NCI-H2107 (cell line): Measurements from ENCODE around the gene FAM163B.

Source experiments
- DNase-seq: peaks from one replicate; lab custom pipeline; 2025; lab: John Stamatoyannopoulos, UW

Gene FAM163B

GRCh38 chr9:133545494-133546286 lies 63.5 kb downstream of the FAM163B start:
- DNase-seq = no peak

DNA sequence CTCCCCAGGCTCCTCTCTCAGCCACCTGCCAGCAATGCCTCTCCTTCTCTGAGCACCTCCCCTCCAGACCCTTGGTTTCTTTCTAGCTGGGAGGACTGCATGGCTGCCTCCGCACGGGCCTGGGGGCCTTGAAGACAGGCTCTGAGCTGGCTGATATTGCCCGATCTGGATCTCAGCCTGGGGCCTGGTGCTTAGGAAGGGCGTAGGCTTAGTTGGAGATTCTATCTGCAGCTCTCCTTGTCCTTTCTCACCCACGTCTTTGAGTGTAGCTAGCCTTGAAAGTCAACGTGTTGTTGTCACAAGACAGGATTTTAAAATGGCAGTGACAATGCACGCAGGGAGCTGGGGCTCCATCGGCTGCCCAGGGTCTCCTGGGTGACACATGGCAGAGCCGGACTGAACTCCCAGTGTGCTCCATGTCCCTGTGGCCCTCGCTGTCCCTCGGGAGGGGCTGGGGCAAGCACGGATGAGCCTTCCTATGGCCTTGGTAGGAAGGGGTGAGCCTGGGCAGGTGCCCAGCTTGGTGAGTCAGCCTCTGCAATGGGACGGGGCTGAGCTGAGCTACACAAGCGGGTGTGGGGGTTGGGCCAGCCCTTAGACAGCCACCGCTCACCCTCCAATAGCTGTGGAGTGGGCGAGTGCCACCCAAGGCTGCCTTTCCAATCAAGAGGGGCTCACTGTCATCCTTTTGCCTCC lies 65.3 kb downstream of the FAM163B start:
- DNase-seq = no peak

- no peak for DNase-seq
Observed at GRCh38 chr9:133542002-133542401, 67.2 kb downstream of the FAM163B start.

DNA sequence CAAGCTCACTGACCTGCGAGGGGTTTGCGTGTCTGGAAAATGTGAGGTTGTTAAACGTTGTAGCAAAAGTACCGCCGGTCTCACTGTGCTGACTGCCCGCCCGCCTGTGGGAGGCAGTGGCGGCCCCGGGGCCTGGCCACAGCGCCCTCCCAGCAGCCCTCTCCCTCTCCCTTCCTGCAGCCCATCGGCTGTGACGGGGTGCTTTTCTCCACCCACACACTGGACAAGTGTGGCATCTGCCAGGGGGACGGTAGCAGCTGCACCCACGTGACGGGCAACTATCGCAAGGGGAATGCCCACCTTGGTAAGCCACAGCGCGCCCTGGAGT lies 68.5 kb downstream of the FAM163B start:
- no peak for DNase-seq

DNA sequence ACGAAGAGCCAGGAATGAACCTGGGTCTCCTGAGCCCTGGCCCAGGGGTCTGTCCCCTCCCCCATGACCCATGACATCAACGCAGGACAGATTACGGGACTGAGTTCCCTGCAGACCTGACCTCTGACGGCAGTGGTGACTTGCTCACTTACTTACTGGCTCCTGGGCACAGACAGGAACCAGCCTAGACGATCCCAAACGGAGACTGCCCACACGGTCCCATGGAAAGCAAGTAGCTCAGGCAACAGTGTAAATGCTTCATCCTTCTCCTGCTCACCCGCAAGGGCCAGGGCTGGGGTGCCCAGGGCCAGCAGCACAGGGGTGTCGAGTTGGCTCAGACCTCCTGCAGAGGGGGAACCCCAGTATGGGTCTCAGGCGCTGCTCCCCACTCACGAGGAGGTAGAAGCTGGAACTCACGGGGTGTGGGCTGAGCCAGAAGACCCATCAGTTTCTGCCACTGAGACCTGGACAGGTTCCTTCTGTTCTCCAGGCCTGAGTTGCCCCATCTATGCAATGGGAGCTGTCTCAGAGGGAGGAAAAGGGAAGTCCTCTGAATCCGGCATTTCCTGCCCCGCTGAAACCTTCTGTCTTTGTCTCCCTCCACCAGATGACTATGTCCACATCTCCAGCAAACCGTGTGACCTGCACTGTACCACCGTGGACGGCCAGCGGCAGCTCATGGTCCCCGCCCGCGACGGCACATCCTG lies 69.0 kb downstream of the FAM163B start:
- DNase-seq = no peak

DNA sequence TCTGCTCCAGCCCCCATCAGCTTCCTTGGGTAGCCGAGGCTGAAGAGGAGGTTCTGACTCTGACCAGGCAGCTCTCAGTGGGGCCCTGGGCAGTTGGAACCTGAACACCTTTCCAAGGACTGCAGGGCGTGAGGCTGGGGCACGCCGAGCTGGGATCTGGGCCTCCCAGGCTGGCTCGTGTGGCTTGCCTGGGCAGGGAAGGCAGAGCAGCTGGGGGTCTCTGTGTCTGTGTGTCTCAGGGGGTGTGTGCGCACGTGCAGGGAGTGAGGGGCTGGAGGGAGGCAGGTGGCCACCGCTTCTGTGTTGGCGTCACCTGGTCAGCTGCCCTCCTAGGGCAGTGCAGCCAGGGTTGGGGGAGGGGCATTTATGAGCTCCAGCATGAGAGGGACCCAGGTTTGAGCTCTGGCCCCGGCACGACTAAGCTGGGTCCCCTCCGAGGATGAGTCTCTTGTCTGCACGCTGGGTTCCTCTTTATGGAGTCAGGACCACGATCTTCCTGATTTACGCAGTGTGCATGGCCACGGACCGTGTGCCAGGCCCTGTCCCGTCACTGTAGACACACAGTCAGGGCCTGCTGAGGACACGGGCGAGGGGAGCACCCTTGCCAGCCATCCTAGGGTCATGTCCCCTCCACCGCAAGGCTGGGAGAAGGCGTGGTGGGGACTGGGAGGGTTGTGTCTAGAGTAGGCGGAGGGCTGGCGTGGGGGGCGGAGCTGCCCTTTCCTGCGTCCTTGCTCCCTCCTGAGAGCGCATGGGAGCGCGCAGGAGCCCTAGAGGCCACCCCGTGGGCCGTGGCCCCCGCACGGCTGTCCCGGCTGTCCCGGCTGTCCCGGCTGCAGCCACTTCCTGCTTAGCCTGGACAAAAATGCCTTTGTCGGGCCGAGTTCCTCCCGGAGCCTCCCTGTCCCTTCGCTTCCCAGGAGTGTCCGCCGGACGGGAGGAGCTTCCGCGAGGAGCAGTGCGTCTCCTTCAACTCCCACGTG lies 70.0 kb downstream of the FAM163B start:
- no peak for DNase-seq

DNA sequence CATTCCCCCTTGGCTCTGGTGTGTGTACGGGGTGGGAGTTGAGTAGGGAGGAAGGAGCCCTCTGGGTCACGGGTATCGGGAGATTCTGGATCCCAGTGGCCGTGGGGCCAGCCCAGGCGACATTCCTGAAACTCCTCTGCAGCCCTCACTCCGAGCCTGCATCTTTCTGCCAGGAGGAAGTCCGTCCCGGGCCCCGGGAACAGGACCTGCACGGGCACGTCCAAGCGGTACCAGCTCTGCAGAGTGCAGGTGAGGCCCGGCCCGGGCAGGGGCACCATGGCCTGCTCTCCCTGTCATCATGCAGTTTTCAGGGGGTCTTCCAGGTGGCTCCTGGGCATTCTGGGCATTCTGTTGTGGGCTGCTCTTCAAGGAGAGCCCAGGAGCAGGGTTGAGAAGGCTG lies 71.0 kb downstream of the FAM163B start:
- no peak for DNase-seq

- DNase-seq = no peak
Observed at GRCh38 chr9:133537257-133537656, 71.9 kb downstream of the FAM163B start.

DNA sequence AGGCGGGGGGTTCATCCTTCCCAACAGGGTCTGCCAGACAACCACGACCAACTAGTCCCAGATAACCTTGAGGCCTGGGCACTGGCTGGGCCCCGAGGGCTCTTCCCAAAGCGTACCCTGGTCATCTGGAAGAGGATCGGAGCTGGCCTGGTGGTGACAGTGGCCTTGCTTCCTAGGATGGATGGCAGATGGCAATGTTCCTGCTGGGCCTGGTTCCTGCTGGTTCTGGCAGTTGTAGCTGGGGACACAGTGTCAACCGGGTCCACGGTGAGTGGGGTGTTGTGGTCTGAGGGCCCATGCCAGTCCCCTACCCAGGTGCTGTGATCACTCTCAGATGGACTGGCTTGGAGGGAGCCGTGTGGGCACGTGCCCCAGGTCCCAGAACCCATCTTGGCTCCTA lies 72.7 kb downstream of the FAM163B start:
- no peak for DNase-seq

- DNase-seq = no peak
Observed at GRCh38 chr9:133536080-133536479, 73.1 kb downstream of the FAM163B start.

DNA sequence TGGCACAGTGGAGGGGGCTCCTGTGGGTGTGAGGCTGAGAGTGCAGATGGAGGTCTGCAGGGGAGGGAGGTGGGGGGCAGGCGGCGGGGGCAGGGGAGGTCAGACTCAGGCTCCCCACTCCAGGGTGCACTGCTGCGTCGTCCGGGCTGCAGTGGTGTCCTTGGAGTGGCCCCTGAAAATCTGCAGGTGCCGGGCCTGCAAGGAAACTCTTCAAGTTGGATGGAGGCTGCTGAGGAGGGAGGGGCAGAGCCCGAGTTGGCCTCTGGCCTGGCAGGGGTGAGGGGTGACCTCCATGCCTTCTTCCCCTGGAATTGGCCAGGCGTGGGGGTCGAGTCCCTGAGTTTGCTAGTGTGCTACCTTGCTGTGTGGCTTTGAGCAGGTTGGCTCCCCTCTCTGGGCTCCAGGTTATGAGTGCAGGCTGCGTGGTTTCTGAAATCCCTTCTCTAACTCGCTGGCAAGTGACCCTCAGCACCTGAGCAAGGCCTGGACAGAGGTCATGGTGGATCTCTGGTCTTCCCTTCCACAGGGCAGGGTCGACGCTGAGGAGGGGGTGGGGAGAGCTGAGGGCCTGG lies 73.8 kb downstream of the FAM163B start:
- DNase-seq = no peak

- peak; percentile 42 for DNase-seq
Observed at GRCh38 chr9:133534346-133535291, 74.6 kb downstream of the FAM163B start, which contains the start of gene ADAMTSL2. TSS of gene ADAMTSL2 (plus strand) at chr9:133534704. CDS start at chr9:133536713, 2,009 bp downstream.

GRCh38 chr9:133533857-133534256 lies 75.3 kb downstream of the FAM163B start:
- DNase-seq = no peak

- DNase-seq = peak; percentile 56
Observed at GRCh38 chr9:133532937-133533668, 76.1 kb downstream of the FAM163B start.

DNA sequence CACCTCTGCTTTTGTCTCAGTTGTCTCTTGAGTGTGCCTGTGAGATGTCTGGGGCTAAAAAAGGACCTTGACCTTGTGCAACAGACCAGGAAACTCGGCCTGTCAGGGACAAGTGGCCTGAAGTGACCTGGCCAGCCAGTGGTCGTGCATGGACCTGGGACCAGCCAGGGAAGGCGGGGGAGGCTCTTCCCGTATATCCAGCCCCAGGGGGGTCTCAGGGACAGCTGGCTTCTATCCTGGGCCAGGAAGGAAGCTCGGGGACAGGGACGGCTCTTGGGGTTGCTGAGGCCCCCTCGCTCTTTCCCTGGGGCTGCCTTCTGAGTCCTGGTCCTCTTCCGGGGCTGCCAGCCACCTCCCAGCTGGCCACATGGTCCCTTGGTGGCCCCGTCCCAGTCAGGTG lies 77.9 kb downstream of the FAM163B start:
- DNase-seq = no peak

DNA sequence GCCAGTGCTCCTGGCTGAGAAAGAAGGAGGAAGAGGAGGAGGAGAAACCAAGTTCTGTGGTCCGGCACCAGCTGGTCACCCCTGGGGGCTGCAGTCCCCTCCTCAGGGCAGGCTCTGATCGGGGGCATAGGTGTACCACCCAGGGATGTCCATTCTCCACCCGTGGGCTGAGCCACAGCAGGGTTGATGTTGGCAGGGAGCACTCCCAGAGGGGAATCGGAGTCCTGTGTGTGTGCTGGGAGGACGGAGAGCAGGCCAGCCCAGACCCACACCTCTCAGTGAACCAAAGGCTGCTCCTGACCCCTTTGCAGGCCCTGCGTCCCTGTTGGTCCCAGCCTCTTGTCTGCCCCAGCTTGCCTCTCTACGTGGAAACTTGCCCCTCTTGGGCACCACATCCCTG lies 79.3 kb downstream of the FAM163B start:
- no peak for DNase-seq

DNA sequence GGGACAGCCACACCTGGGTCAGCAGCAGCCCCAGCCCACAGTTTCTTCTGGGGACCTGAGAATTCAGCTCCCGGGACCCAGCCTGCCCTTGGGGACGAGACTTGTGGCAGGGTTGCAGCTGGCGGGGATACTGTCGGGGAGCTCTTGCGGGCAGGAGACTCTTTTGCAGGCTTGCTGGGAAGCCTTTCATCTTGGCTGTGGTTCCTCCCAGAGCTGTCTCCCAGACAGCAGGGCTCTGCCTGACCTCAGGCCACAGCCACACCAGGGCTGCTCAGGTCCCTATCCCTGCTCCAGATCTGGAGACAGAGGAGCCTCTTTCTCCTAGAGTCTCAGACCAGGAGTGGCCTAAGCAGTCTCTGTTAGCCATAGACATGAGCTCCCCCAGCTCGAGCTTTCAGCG lies 79.7 kb downstream of the FAM163B start:
- DNase-seq = no peak

DNA sequence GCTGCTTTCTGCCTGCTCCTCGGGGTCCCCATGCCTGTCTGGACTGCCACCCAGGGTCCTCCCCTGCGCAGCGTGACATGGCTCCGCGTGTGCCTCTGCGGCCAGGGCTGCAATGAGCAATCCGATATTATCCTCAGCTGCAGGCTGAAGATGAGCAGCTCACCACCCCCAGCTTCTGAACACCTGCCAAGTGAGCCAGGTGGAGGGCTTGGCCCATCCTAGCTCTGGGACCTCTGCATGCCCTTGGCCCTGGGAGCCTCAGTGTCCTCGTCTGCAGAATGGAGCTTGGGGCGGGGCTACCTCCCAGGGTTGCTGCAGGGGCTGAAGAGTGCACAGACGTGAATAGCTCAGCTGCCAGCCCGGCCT lies 80.3 kb downstream of the FAM163B start:
- no peak for DNase-seq

DNA sequence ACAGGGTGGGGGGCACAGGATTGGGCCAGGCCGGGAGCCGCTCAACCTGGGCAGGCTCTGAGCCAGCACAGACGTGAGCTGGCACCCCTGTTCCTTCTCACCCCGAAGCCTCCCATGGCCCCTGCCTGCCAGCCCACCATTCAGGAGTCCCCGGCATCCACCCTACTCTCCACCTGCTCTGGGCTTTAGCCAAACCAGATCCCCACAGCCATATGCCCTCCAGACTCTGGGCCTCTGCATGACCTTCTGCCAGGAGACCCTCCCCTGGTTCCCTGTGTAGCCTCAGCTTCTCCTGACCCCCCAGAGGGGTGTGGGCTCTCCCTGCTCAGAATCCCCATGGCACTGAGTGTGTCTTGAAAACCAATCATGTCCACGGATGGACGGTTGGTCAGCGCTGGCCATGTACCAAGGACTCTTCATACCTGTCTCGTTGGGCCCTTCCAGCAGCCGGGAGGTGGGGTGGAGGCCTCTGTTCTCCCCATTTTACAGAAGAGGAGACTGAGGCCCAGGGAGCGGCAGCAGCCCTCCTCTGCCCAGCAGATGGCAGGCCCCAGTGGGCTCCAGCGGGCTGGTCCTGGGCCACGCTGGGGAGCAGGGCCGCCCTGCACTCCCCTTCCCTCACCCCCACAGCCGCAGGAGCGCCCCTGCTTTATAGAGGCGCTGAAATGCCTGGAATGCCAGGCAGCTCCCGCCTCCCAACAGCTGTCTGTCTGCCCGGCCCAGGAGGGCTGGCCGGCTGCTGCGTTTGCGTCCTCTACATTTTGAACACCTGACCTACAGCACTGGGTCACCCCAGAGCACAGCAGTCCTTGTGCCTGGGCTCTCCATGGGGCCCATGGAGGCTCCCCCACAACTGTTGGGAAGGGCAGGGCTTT lies 81.0 kb downstream of the FAM163B start:
- no peak for DNase-seq
